GM19043 (cell line): Measurements from ENCODE around the gene PROM2.

Experiments used
- ATAC-seq: cut with Tn5 transposase; IDR thresholded peaks from one replicate; pipeline ENCODE4 v1.9.1; 2021; ENCODE audit warnings: low read depth; ENCODE audit not compliant: unreplicated experiment

The PROM2 gene

DNA sequence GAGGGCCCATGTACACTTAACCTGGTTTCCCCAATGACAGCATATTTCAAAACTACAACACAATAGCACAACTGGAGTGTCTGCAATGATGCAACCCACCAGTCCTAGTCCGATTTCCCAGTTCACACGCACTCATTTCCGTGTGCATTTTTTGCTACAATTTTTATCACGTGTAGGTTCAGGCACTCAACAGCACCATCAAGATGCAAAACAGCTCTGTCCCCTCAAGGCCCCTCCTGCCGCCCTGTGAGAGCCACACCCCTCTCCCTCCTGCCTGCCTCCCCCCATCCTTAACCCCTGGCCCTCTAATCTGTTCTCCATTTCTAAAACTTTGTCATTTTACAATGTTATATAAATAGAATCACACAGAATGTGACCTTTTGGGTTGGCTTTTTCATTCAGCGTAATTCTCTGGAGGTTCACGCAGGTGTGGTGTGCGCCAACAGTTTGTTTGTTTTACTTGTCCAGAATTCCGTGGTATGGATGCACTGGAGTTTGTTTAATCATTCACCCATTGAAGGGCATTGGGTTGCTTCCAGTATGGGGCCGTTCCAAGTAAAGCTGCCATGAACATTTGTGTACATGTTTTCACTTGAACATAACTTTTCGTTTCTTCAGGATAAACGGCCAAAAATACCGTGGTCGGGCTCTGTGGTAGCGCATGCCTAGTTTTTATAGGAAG lies 31.3 kb downstream of the PROM2 start:
- no peak for ATAC-seq

DNA sequence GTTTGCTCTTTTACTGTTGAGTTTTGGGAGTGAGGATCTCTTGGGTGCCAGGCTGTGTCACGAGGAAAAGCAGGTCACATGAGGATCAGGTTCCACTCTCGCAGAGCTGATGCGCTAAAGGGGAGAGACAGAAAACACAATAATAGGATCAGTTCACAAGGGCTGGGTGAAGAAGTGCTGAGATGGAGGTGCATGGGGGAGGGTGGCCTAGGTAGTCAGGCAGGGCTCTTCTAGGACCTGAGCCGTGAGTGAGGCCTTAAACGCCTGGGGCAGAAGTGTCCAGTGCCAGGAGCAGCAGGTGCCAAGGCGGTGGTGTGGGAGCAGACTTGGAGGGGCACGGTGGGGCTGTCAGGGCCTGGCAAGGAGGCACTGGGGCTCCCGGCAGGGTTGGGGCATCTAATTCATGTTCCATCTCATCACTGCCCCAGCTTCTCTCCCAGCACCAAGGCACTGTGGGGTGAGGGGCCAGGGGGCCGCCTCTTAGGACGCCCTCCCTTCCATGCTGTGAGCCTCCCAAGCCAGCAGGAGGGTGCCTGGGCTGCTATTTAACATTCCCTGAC lies 32.2 kb downstream of the PROM2 start:
- ATAC-seq, result no peak

DNA sequence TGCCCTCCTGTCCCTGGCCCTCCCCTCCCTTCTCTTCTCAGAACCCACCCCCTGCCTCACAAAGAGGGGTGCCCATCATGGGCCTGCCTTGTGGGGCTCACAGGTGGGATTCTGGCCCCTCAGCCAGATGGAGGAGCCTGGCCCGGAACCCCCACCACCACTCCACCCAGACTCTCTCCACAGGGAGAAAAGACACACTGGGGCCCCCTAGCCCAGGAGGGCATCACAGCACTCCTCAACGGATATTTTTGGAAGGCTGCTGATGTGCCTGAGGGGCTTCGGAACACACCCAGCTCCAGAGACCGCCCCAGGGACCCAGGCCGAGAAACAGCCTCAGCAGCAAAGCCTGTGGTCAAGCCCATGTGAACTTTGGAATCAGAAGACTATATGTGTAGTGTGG lies 32.8 kb downstream of the PROM2 start:
- ATAC-seq, result no peak

DNA sequence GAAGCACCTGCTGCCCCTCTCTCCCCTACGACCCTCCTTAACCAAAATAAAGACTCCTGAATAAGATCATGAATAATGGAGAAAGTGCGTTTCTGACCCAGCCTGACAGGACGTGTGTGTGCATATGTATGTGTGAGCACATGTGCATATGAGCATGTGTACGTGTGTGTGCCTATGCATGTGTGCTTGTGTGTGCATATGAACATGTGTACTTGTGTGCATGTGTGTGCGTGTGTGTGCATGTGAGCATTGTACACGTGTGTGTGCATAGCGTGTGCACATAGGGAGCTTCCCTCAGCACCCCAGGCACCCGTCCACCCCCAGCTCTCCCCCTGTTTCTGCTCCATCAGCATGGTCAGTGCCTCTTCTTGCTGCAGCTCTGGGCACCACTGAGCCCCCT lies 33.6 kb downstream of the PROM2 start:
- ATAC-seq, result no peak

DNA sequence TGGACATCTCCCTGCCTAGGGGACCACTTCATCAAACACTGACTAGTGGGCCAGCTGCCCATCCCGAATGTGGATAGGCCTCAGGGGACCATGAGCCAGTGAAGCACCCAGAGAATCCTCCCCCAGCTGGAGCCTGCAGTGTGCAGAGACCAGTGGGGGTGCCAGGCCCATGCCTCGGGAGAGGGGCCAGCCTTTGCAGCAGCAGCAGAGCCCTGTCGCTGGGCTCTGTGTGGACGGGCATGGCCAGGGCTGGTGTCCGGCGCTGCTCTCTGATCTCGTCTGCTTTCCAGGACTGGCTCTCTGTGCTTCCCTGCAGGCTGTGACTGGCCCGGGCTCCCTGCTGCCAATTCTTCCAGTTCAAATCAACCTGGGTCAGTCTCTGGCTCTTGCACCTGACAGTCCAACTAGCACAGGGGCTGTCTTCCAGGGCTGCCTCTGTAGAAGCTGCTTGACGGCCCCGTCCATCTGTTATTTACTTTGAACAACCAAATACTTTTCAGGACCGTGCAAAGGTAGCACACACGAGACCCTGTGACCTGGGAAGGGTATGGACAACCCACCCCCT lies 34.3 kb downstream of the PROM2 start:
- no peak for ATAC-seq

DNA sequence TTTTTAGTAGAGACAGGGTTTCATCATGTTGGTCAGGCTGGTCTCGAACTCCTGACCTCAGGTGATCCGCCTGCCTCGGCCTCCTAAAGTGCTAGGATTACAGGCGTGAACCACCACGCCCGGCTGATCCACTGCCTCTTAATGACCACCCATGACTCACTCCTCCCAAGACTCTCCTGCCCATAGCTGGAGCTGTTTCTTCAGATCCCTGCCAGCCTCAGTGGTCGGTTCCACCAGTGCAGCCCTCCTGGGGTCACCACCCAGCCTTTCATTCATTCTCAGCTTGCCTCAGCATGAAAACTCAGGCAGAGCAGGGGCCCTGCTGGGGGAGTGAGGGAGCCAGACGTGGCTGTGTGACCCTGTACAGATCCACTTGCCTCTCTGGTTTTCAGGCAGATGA lies 35.4 kb downstream of the PROM2 start:
- ATAC-seq, result no peak

DNA sequence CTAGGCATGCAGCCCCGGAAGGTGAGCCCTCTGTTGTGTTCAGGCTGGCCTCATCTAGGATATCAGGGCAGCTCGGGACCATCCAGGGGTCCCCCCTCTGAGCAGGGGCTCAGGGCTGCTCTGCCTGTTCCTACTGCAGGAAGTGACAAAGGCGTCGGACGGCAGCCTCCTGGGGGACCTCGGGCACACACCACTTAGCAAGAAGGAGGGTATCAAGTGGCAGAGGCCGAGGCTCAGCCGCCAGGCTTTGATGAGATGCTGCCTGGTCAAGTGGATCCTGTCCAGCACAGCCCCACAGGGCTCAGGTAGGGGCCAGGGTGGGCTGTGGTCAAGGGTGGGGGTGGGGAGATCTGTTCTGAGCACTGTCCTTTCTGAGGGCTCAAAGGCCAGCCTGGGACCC lies 36.0 kb downstream of the PROM2 start:
- ATAC-seq, result no peak

DNA sequence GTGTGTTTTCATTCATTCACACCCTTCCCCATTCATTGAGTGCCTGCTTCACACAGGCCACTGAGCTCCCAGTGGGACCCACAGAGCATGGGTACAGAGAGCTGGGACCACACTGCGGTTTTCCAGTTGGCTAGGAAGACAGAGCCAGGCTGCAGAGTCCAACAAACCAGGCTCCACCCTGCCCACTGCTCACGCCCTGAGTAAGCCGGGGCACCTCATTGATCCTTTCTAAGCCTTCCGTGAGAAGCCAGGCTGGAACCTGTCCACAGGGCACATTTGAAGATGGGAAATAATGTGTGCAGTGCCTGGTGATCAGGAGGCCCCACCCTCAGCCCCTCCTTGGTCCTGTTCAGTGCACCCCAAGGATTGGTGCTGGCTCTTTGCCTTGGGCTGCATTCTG lies 36.4 kb downstream of the PROM2 start:
- no peak for ATAC-seq

DNA sequence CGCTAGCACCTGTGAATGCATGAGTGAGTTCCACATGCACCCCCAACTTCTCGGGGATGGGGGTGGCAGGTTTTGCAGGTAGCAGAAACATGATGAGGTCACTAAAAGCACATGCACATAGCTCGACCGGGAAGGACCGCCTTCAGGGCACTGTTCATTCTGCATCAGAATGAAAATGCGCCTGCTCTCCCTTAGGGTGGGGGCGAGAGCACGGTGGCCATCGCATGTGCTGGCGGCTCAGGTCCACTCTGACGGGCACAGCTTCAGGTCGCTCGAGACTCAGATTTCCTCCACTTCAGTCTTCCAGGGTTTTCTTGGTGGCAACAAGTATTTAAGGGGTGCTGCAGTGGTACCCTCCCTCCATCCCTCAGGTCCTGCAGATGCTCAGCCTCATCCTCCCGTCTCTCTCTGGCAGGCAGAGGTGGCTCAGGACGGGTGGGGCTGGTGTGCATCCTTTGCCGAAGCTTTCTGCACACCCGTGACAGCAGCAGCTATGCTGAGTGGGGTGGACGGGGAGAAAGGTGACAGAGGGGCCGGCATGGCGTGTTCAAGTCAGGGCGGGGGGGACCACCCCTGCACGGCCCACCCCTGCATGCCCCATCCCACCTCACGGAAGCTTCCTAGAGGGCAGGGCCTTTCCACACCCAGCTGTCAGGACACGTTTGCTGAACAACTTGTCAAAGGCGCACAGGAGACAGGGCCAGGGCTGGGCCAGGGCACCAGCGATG lies 37.7 kb downstream of the PROM2 start:
- ATAC-seq, result no peak

DNA sequence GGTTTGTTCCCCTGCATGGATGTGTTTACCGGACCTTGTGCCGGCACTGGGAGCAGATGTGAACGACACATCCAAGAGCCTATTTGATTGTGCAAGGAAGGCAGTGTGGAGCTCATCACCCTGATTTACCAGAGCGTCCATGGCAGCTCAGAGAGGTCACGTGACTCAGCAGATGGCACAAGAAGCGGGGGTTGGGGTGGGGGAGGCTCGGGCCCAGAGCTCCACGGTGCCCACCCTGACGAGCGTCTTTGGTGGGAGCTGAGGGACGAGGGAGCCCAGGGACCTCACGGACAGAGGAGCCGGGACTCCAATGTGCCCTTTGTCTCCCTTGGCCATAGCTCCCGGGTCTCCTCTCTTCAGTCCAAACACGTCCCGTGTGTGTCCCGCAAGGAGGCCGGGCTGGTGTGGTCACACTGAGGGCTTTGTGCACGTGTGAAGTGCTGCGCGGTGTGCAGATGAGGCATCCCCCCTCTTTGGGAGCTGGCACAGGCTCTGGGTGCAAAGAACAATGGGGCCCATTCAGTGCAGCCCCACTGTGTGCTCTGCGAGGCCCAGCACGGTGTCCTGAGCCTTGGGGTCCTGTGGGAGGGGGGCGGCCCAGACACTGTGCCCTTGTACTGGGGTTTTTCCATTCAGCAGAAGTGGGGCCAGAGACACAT lies 38.4 kb downstream of the PROM2 start:
- no peak for ATAC-seq

DNA sequence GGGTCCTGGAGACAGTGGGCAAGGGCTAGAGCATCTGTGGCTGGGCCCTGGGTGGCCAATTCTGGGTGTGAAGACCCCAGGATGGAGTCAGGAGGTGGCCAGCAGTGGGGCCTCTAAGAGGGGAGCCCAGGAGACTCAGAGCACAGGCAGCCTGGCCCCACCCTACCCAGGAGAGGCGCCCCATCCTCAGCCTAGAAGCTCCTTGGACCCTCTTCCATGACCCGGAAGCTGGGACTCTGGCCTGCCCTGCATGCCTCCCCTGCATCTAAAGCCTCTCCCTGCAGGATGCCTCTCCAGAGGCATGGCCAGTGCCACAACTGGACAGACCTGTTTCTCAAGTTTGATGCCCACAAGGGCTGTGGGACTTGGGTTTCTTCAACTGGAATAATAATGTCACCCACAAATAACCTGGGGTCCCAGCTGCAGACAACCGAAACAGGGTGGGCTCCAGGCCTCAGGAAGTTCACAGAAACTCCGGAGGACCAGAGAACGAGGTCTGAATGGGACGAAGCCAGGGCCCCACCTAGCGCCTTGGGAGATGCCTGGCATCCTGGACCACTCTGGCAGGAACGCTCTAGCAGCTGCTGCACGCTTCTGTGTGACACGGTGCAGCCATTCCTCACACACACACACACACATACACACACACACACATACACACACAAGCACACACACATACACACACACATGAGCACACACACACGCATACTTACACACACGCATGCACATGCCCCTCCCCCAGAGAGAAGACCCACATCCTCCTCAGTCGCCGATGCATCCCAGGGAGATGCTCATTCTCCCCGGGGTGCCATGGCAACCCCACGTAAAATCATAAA lies 39.3 kb downstream of the PROM2 start:
- ATAC-seq, result no peak

DNA sequence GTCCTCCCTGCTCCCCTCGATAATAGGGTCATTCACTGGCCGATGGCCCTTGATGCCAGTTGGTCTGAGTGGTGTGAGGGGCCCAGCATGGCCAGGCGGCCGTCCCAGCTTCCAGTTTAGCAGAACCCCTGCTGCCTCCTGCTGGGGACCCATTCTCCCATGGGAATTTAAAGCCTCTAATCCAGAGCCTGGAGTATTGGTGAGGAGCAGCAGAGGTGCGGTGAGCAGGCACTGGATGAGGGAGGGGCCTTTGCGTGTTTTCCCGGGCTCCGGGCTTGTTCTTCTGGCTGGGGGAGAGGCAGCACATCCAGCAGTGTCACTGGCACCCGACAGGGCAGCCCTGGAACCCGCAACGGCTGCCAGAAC lies 40.3 kb downstream of the PROM2 start:
- no peak for ATAC-seq

DNA sequence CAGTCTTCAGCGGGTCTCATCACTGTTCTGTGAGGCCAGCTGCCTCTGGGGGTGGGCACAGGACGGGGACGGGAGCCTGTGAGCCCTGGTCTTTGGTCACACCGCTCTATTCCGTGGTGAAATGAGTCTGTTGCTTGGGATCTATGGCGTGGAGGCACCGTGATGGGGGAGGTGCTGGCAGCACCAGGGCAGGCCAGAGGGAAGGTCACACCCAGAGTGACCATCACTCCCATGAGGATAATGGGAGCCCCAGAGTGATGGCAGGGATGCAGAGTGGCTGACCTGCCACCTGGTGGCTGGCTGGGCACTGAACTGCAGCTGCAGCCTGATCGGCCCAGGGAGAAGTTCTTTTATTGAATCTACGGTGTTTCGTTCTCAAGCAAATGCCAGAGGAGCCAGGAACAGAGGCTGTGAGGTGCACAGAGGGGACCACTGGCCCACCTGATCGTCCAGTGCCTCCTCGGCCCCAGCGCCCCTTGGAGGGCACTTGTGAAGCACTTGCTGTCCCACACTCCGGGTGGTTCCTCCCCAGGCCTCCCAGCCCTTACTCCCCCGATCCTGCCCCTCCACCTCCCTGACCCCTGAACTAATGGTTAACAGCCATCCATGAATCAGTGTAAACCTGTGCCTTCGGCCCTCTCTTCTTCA lies 40.8 kb downstream of the PROM2 start:
- ATAC-seq, result no peak

DNA sequence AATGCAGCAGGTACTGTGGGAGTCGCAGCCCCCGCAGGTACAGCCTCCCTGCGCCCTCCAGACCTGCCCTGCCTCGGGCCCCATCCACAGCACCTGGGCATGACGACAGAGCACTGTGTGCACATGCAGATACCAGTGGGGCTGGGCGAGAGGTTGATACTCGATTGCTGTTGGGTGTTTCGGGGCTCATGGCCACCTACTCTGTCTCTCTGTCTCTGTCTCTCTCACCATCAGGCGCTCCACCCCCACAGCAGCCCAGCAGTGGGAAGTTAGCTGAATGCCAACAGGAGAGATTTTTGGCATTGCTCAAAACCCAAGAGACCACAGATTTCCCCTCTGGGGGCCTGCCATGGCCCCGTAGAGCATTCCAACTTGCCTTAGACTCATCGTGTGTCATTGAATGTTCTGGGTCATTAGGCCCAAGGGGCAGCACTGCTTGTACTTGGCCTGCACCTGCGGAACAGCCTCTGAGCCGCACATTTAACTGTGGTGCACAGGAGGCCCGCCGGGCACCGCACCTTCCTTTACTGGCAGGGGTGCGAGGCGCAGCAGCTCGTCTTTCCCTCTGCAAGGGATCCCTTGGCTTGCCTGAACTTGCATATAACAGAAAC lies 41.7 kb downstream of the PROM2 start:
- no peak for ATAC-seq

DNA sequence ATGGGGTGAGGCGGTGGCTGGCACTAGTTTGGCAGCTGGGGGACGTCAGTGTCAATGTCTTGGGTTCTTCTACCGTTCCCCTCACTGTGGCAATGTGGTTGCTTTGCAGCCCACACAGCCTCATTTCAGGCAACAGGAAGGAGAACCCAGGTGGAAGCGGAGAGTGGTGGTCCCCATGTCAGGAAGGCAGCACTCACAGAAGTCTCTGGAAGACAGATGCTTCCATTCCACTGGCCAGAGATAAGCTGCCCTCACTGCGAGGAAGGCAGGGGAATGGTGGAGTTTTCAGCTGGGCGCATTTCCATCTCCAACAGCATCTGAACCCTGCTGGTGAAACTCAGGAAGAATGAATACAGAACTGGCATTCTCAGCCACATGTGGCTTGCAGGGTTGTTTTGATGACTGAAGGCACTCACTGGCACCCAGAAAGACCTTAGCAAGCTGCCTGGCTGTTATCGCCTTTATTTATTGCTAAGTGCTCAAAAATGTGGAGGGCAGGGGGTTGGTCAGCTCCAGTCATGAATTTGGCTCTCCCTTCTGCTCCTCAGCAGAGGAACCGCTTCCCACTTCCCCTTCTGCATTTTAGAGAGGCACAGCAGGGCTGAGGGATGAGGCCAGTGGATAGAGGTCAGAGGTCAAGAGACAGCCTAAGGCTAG lies 42.3 kb downstream of the PROM2 start:
- no peak for ATAC-seq

DNA sequence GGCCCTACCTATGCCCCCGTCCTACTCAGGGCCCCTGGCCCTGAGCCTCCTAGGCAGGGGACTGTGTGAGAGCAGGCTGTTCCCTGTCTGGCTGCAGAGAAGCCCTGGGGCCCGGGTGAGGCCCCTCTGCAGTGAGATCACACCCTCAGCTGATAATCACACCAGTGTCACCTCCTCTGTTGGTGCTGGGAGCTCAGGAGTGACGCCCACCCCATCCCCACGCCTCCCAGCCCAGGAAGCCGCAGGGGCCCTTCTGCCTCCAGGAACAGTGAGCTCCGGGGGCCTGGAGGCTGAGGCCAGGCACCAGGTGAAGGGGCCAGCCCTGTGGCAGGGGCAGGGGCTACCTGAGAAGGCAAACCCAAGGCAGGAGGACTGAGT lies 42.9 kb downstream of the PROM2 start:
- no peak for ATAC-seq

DNA sequence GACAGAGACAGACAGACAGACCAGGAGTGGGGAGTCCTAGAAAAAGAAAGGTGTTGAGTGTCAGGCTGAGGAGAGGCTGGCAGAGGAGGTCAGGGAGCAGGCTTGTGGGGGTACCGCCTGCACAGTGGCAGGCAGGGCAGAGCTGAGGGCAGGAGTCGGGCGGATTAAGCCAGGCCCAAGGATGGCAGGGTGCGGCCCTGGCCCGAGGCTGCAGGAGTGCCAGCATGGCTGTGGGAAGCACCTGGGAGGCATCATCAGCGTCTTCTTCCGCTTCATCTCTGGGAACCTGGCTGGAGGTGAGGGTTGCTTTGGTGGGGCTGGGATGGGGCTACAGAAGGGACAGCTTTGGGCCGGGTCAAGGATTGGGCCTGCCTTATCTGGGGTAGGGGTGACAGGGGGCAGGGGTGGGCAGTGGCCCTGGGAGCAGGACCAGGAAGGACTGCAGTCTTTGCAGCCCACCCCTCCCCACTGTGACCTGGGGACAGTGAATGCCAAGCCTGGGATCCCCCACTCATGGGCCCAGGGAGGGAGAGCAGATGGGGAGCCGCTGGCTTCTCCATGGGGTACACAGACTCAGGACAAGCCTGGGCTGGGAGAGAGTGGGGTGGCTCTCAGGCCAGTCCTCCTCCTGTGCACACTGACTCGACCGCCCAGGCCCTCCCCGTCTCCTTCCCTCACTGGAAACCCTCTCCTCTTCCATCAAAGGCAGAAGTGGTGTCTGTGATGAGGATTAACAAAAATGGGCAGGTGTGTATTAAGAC lies 43.6 kb downstream of the PROM2 start:
- no peak for ATAC-seq

DNA sequence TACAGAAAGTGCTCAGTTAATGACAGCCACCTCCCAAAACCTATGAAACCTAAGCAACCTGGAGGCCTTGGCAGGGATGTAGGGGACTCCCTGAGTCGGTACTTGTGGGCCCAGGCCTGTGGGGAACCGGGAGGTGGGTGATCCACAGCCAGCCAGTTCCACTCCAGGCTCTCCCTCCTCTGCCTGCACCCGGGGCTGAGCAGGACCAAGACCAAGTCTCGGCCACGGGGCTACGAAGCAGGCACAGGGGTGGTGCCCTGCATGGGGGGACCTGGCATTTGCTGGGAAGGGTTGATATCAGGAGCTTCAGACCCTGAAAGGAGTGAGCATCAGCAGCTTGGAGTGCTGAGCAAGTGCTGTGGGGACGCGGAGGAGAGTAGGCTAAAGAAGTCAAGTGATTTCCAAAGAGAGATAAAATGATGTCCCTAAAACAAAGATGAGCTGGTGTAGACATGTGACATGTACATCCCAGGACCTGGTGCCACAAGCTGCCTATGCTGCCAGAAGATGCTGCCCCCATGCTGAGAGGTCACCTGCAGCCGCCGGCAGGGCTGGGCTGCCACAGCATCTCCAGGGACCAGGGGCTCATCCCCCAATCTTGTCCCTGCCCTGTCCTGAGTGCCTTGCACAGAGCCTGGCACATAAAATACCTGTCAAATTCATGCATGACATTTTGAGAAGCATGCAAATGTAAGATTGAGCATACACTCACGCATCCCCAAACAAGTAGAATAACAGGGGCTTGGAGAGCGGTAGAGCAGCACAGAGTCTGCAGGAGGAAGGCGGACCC lies 44.4 kb downstream of the PROM2 start:
- ATAC-seq, result no peak
